Activated CD4-positive, CD25-positive, alpha-beta regulatory T cell (primary cell): ENCODE data around the gene TEX44.
"Not testable (repeated sequence)": the region's sequence is repeated elsewhere in the genome, so short reads cannot be mapped to it uniquely, and the experiment has no call there.

Experiments
- DNase-seq, 4 experiments: peaks; one replicate each; lab custom pipeline; 2025; lab: John Stamatoyannopoulos, UW

Gene TEX44

DNA sequence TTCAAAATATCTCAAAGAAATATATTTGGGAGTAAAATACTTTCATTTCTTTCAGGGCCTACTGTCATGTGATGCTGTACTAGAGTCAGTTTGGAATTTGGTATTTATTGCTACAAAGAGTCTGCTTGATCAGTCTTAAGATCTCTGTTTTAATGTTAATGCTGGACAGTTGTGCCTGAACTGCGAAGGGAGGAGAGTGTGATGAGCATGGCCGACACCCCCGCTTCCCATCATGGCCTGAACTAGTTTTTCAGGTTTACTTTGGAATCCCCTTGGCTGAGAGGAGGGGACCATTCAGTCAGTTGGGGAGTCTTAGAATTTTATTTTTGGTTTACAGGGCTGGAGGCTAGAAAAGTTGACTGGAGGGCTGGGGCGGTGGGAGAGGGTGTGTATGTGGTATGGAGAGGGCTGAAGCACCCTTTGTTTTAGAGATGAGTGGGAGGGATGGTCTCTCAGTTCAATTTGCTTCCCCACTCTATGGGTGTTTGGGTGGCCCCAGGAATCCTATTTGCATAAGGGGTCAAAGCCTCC, 20.9 kb upstream of the TEX44 start:
- DNase-seq = no peak

DNA sequence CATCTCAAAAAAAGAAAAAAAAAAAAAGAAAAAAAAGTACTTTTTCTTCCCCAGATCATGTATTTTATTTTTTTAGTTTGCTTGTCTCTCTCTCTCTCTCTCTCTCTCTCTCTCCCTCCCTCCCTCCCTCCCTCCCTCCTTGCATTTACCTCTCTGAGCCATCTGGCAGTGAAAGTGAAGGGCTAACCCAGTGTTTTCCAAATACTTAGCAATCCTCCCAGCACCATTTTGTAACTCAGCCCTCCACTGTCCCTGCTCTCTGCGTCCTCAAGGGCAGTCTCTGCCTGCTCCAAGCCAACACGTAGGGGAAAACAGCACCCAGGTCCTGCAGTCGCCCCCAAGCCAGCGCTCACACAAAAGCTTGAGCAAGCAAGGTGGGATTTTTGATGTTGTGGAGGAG, 19.6 kb upstream of the TEX44 start:
- no peak for DNase-seq

DNA sequence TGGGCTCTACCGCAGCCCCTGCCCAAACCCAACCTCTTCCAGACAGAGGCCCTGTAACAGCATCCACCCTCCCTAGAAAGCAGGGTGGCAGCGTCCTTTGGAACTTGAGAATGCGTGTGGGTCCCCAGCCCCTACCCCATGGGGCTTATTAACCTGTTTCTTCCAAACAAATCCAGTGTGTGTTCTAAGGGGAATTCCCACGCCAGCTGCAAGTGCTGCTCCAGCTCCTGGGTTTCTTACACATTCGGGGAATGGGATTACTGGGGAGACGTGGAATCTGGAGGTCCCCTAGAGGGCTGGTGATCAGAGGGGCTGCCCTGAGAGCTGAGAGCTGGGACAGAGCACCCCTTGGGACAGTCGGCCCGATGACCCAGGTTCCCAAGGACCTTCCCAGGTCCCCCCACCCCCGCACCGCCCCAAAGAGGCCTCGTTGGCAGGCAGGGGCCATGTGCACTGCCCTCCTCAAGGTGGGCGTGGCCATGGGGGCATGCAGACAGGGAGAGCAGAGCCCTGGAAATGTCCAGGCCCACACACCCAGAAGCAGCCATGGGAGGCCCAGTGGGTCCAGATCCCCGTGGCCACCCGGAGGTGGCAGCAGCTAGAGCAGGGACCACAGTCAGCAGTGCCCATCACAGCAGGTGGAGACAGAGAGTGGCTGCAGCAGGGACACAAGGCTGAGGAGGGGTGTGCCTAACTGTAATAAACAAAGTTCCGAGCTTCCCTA, 18.8 kb upstream of the TEX44 start:
- DNase-seq = no peak

DNA sequence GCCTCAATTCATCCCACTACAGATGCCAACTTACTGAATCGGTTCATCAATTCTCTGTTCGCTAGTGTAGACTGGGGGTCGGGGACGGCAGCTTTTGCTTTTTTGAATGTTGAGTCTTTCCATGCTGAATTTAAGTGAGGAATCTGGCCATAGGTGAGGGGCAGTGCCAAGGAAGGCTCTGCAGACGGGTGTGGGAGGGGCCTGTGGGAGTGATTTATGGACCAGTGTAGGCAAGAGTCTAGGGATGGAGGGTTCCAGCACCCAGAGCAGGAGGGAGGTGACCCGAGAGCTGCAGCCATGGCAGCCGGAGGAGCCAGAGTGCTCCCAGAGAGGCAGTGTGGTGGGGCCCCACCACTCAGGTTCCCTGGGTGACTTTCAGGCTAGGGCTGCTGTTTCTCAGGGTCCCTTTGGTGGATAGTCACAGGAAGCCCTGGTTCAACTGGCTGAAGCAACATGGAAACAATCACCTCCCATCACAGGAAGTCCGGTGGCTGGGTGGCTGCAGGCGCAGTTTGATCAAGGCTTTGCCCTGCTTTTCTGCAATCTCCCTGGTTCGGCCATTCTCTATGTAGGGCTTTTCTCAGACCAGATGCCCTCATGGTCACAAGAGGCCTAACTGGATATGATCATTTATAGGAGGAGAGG, 16.9 kb upstream of the TEX44 start:
- DNase-seq = no peak

DNA sequence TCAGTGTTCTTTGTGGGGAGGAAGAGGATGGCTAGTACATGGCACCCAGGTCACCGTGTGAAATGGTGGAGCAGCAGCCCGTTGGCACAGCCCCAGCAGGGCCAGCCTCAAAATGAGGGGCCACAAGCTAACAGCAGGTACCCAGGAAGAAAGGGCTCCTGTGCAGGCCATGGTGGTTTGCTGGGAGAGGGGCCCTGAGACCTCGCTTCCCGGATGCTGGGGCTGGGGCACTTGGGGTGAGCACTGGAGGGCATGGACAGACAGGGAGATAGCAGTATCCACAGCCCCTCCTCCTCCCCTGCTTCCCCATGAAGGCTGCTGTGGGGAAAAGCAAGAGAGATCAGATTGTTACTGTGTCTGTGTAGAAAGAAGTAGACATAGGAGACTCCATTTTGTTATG, 16.2 kb upstream of the TEX44 start:
- no peak for DNase-seq

DNA sequence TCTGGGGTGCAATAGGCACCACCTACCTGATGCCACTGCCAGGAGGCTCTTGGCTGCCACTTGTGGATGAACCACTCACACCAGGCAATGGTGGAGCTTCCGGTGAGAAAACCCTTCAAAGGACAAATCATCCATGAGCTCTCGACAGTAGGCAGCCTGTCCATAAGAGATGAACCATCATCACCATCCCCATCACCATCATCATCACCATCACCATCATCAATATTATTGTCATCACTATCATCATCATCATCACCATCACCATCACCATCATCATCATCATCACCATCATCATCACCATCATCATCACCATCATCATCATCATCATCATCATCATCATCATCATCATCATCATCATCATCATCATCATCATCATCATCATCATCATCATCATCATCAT, 14.0 kb upstream of the TEX44 start:
- not testable (repeated sequence) for DNase-seq

DNA sequence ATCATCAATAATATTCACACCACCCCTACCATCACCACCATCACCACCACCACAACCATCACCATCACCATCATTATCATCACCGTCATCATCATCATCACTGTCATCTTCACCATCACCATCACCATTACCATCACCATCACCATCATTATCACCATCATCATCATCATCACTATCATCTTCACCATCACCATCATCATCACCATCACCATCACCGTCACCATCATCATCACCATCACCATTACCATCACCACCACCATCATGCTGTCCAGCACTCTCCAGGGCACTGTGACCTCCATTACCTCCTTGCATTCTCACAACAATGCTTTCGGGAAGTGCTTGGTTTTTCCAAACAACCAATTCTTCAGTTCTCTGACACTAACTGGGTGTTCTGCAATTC, 13.1 kb upstream of the TEX44 start:
- DNase-seq = no peak

DNA sequence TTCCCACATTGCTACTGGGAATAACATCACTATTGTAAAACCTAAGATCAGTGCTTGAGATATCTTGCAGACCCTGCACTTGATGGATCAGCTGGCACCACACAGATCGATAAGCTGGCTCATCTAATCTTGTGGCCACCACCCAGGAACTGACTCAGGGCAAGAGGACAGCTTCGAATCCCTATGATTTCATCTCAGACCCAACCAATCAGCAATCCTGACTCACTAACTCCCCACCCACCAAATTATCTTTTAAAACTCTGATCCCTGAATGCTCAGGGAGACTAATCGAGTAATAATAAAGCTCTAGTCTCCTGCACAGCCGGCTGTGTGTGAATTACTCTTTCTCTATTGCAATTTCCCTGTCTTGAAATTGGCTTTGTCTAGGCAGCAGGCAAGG, 11.3 kb upstream of the TEX44 start:
- no peak for DNase-seq

DNA sequence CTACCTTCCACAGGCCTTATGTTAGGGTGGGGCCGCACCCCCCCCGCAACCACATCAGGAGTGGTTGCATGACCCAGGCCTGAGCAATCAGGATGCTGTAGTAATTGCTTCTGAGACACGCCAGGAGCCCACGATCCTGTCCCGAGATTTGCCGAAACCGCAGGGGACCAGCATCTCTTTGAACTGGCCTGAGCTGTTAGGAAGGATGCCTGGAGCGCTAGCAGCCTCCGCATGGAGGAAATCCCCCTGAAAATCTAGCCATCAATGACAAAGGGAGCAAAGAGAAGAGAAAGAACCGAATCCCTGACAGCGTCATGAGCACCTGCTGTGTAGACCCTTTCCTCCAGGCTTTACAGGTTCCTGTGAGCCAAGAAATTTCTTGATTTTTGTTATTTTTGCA, 8.7 kb upstream of the TEX44 start:
- DNase-seq = no peak

DNA sequence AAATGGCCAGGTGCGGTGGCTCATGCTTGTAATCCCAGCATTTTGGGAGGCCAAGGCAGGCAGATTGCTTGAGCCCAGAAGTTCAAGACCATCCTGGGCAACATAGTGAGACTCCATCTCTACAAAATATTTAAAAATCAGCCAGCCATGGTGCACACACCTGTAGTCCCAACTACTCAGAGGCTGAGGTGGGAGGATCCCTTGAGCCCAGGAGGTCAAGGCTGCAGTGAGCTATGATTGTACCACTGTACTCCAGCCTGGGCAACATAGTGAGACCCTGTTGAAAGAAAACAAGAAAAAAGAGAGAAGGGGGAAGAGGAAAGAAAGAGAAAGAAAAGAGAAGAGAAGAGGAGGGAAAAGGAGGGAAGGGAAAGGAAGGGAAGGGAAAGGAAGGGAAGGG, 4.9 kb upstream of the TEX44 start:
- not testable (repeated sequence) for DNase-seq

DNA sequence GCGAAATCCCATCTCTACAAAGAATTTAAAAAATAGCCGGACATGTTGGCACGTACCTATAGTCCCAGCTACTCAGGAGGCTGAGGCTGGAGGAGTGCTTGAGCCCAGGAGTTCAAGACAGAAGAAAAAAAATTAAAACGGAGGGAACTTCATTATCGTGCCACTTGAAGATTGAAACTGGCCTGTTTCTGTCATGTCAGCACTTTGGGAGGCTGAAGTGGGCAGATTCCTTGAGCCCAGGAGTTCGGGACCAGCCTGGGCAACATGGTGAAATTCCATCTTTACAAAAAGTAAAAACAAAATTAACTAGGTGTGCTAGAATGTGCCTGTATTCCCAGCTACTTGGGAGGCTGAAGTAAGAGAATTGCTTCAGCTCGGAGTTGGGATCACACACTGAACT, 3.0 kb upstream of the TEX44 start:
- no peak for DNase-seq

DNA sequence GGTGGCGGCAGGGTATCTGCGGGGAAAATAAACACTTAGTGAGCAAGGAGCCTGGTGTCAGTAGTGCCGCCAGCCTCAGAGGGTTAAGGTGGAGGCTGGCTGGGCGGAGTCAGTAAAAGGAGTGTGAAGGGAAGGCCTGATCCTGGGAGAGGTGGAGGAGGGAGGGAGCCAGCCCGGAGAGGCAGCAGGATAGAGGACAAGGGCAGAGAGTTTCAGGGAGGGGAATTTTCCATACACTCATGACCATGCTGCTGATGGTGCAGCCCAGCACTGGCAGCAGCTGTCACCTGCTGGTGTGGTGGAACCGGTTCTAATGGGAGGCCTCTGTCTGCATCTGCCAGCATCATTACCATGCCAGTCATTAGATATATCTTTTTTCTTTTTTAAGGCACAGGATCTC, 2.0 kb upstream of the TEX44 start:
- no peak for DNase-seq

DNA sequence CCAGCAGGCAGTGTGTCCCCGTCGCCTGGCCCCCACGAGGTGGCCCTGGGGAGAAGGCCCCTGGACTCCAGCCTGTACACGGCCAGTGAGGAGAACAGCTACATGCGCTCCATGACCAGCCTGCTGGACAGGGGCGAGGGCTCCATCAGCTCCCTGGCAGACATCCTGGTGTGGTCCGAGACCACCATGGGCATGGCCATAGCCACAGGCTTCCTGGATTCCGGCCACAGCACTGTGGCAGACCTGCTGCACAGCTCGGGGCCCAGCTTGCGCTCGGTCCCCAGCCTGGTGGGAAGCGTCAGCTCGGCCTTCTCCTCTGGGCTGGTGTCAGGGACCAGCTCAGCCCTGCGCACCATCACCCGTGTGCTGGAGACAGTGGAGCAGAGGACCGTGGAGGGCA, 1.0 kb downstream of the TEX44 start:
- DNase-seq = no peak

DNA sequence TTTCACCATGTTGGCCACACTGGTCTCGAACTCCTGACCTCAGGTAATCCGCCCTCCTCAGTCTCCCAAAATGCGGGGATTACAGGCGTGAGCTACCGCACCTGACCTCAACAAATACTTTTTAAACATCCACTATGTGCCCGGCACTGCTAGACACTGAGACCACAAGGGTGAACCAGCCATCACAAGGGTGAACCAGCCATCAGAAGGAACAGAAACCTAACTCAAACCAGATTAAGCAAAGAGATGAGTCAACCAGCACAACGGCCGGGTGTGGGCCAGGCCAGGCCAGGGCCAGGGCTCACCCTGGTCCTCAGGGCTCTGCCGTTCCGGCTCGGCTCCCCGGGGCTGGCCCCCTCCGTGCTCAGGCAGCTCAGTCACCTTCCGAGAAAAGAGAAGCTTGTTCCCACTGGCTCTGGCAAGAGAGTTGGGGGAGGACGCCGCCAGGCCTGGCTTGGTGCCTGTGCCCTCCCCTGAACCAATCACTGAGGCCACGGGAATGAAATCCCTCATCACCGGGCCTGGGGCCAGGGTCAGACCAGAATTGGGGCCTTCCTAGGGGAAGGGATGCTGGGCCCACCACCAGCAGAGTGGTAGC, 4.4 kb downstream of the TEX44 start:
- DNase-seq = no peak

DNA sequence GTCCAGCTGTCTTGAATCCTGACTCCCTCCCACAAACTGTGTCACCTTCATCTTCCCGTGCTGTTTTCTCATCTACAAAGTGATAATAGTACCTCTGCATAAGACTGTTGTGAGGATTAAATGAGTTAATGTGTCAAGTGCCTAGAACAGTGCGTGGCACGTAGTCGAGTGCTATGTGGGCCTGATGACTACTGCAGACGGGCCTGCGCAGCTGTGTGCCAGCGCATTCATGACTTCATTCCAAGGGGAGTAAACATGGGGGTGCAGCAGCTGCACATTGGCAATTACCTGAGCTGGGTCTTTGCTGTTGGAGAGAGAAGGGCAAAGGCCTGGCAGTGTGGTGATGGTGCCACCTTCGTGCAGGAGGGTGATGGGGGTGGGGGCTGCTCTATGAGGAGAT, 5.0 kb downstream of the TEX44 start:
- no peak for DNase-seq

DNA sequence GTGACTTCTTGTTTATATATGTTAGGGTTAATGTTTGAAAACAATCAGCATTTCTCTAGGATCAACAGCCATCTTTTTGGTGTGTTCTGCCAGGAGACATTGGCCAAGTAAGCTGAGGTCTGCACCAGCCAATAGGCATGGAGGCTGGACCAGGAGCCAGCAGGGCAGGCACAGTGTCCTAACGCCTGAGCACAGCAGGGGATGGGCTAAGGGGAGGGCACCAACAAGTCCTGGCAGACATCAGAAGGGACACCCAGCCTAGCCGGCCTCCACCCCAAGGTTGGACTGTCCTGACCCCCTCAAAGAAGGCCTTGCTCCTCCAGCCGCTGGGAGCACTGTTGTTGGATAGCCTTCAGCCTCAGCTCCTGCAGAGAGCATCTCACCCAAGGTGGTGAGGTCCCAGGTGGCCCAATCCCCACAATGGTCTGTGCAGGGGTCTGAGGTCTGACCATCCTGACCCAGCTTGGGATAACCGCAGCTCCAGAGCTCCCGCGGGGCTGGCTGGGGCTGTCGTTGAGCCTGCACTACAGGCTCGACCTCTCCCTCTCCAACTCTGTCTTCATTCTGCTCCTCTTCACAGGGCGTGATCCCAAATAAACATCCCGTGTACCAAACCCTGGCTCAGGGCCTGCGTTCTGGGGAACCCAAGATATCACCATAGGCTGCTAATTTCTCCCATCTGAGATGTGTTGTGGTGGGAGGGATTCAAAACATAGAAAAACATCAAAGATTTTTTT, 8.1 kb downstream of the TEX44 start:
- DNase-seq = no peak

DNA sequence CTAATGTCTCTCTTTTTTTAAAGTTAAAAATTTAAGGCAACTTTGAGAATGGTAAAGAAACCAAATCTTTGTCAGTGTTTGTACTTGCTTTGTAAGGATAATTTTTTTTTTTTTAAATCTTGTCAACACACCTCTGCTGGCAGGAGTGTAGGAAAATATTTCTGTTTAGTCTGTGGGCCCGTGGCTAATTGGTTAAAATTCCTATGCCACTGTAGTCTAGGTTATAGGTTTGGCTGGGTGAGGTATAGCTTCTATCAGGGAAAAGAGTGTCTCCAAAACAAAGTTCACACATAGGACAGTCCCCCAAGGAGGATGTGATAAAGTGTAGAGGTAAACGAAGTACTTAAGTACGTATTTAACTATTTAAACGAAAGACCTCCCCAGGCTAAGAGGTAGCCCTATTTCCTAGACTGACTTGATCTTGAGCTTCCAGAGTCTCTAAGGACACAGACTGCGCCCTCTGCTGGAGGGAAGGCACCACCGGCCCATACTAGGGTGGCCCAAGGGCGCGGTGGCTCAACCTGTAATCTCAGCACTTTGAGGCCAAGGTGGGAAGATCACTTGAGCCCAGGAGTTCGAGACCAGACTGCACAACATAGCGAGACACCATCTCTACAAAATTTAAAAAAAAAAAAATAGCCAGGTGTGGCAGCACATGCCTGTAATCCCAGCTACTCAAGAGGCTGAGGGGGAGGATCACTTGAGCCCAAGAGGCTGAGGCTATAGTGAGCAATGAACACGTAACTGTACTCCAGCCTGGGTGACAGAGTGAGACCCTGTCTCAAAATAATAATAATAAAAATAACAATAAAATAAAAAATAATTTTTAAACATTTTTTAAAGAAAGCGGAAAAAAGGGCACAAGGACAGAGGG, 8.9 kb downstream of the TEX44 start:
- peak; percentile 43 to 74 (median 56) for DNase-seq

DNA sequence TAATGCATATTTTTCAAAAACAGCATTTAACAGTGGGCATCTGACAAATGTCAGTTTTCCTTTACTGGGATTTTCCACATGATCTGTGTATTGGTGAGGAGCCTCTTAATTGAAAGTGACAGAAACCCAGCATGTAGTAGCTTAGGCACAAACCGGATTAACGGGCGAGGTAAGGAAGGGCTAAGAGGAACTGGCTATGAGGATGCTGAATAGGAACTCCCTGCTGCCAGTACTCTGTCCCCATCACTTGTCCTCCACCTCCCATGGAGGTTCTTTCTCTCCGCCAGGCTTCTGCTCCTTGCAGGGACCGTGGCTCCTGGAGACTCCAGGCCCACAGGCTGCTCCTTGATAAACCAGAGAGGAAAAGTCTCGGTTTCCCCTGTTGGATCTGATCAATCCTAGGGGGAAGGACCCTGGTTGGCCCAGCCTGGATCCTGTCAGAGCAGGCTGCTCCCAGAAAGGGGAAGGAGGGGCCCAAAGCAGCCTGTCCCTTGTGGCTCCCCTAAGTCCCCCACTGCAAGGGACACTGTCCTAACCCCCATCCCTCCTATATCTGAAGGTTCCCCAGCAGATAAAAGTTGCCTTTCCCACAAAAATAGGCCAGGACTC, 10.3 kb downstream of the TEX44 start:
- no peak for DNase-seq

DNA sequence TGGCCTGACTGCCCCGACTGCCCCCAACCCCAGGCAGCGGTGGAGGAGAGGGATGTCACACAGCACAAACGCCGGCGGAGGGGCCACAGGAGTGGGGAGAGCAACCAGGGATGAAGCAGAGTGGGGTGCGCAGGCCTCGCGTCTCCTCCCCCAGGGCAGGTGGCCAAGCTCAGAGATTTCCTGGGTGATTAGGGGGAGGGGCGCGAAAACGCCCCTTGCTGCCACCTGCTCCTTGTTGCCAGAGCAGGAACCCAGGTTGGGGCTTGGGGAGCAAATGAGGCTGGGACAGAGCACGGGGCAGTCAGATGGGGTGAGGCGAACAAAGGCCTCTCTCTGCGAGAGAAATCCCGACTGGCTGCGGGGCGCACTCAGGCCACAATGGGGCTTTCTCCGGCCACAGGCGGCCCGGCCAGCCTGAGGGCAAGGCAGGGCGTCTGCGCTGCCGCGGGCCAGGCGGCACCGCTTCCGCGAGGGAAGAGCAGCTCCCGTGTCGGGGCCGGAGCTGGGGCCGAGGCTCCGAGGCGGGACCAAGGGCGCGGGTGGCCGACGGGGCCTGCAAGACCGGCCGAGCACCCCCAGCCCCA, 11.5 kb downstream of the TEX44 start:
- DNase-seq = no peak

DNA sequence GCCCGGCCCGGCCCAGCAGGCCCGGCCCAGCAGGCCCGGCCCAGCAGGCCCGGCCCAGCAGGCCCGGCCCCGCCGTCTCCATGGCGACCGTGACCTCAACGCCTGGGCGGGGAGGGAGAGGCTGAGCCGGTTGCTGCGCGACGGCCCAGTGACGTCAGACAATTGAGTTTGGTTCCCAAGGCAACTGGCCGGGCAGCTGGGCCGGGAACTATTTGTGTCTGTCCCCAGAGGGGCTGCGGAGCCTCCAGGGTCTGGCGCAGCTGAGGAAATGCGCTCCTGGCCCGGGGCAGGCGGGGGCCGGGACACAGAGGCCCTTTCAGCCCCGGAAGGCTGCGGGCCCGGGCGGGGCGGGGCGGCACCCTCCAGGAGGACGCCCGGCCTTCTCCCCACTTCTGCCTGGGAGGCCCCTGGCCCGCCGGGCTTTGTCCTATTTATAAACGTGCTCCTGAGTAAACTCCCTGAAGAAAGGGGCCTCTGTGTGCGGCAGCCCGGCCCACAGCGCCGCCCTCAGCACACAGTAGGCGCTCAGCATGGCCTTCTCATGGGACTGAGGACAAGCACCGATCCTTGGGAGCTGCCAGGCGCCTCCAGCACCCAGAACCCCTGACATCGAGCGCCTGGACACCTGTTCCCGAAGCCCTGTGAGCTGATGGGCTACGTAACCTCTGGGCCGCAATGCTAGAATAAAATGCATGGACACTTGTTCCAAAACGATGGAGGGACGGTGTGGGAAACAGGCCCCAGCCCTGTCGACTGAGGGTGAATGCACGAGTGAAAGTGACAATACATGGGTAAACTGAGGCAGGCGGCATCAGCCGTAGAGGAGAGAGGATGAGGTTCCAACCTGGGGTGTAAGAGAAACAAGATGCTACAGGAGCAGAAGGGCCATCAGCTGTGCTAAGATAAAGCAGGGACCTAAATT, 12.3 kb downstream of the TEX44 start:
- peak; percentile 85 to 93 (median 88) for DNase-seq
